ENCODE measurements around the gene LDB3. TPM values are rescaled to one million over a fixed set of nuclear protein-coding genes. Genes with fewer than 3 reads are reported as not detected.
A peak's percentile ranks its signal among the peaks of the same experiment; 100 is the strongest.

Gene LDB3, protein sequence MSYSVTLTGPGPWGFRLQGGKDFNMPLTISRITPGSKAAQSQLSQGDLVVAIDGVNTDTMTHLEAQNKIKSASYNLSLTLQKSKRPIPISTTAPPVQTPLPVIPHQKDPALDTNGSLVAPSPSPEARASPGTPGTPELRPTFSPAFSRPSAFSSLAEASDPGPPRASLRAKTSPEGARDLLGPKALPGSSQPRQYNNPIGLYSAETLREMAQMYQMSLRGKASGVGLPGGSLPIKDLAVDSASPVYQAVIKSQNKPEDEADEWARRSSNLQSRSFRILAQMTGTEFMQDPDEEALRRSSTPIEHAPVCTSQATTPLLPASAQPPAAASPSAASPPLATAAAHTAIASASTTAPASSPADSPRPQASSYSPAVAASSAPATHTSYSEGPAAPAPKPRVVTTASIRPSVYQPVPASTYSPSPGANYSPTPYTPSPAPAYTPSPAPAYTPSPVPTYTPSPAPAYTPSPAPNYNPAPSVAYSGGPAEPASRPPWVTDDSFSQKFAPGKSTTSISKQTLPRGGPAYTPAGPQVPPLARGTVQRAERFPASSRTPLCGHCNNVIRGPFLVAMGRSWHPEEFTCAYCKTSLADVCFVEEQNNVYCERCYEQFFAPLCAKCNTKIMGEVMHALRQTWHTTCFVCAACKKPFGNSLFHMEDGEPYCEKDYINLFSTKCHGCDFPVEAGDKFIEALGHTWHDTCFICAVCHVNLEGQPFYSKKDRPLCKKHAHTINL
- under 1 TPM; 0.08 to 0.29 TPM for total RNA-seq
- polyA plus RNA-seq: not detected
- 0 to 0.49 (median 0.20) reads per million in 6 experiments for total RNA-seq

DNA sequence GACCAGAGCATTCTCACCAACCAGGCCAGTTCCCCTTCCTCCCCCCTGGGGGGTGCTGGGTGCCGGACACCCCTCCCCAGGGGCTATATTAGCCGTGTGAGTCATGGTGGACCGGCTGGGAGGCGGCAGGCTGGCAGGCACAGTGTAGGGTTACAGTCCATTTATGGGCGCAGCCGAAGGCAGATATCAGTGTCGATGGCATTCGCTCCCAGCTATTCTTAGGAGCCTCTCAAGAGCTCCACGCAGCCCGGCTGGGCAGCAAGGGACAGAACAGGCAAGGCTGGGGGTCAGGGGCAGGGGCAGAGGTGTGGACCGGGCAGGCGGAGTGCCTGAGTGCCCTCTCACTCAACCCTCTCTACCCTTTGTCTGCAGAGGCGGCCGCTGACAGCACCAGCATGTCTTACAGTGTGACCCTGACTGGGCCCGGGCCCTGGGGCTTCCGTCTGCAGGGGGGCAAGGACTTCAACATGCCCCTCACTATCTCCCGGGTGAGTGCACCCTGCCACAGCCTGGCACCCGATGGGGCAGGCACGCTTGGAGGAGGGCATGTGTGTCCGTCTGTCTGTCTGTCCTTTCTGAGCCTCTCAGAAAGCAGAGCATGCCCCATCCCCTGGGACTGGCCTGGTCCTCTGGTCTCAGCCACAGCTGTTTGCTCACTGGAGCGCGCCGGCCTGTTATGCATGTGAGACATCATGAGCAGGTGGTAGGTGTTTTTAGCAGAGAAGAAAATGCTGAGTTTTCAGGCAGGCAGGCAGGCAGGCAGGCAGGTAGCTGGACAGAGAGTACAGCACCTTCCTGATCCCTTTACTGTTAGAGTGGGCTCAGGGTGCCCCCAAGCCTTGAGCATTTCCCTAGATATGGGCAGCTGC is at the start of gene LDB3:
Gene LDB3, plus strand, starts transcription at position 215 of the 869 bp plus-strand sequence. Its CDS starts 181 bp downstream, at position 396.
- H3K4me3 Mint-ChIP-seq: no peak within 1 kb of the TSS
- H3K4me1 Mint-ChIP-seq: no peaks in the 10 kb centered on the region
- no peaks in the 10 kb centered on the region for H3K27me3 Mint-ChIP-seq
- no peaks in the 10 kb centered on the region for H3K9me3 Mint-ChIP-seq
- no peak for DNase-seq
- POLR2A ChIA-PET: no interaction called here
- ATAC-seq: no peak
- no peaks in the 10 kb centered on the region for H3K36me3 Mint-ChIP-seq
- H3K27ac Mint-ChIP-seq: no peak within 1 kb of the TSS

DNA sequence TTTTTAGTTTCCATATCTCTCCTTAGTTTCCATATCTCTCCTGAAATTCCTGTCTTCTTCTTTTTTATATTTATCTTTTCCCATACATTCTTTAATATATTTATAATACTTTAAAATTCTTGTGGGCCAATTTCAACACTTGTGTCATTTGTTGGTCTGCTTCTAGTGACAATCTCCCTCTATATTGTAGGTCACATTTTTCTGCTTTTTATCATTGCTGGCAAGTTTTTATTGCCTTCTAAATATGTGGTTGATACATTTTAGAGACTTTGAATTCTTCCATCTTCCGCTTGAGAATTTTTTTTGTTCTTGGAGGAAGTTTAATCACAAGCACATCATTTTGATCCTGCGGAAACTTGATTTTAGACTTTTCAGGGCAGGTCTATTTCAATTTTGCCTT is 40.0 kb upstream of the LDB3 start:
- DNase-seq (no peak), ATAC-seq (no peak)
- no peaks in the 10 kb centered on the region for H3K9me3 Mint-ChIP-seq
- H3K27me3 Mint-ChIP-seq: peaks cover 14 to 55% (median 32%) of the 10 kb centered on the region in 5 donors
- H3K4me1 Mint-ChIP-seq: peaks cover 0 to 5% (median 1%) of the 10 kb centered on the region in 4 donors
- POLR2A ChIA-PET: no interaction called here
- H3K4me3 Mint-ChIP-seq: no peak overlapping the region
- H3K36me3 Mint-ChIP-seq: no peaks in the 10 kb centered on the region
- H3K27ac Mint-ChIP-seq: no peak overlapping the region

DNA sequence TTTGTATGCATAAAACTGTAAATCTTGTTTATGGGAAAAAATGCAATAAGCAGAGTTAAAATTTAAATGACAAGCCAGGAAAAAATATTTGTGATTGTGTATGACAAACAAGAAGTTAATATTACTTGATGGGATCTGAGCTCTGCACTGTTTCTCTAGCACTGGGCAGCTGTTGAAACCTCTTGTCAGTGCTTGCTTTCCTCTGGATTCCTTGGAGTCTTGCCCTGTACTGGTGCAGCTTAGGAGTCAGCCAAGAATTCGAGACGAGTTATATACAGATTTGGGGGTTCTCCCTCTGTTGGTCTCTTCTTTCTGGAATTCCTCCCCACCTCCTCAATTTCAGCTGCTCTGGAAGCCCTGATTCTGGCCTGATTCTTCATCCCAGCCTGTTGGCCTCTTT is 38.2 kb upstream of the LDB3 start:
- peaks cover 26 to 69% (median 45%) of the 10 kb centered on the region in 5 donors for H3K27me3 Mint-ChIP-seq
- peaks cover 0 to 5% (median 1%) of the 10 kb centered on the region in 4 donors for H3K4me1 Mint-ChIP-seq
- no peak overlapping the region for H3K27ac Mint-ChIP-seq
- no peaks in the 10 kb centered on the region for H3K36me3 Mint-ChIP-seq
- no peaks in the 10 kb centered on the region for H3K9me3 Mint-ChIP-seq
- ATAC-seq (no peak), DNase-seq (no peak)
- POLR2A ChIA-PET: no interaction called here
- no peak overlapping the region for H3K4me3 Mint-ChIP-seq

DNA sequence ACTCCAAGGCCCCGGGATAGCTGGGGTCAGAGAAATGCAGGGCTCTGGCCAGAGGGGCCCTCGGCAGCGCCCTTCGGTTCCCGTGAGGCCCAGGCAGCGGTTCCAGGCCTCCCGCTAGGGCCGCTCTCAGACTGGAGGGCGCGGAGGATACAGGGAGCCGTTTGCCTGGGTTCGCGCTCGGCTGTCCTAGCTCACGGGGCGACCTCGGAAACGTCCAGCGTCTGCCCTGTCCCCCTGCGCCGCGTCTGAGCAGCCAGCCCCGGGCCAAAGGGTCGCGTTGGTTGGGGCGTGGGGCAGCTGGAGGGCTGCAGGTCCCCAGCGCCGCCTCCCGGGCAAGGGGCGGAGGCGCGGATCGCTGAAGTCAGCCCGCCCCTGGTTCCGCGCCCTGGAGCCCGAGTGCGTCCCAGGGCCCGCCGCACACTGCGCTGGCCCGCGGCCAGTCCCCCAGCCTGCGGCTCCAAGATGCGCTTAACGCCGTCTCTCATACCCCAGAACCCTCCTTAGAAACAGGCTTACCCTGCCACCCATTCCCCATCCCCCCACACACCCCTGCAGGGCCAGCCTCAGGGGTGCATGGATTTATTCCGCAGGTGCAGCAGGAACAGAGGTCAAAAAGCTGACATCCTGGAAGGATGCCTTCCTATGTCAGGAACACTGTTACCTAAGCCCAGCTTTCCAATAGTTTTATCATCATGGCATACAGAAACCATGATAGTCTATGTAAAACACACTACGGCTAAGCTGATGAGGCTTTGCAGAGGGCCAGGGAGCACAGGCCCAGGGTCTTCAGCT is 36.1 kb upstream of the LDB3 start:
- Mint-ChIP-seq H3K4me1 (peaks cover 0 to 5% (median 1%) of the 10 kb centered on the region in 4 donors), H3K4me3 (no peak overlapping the region), H3K36me3 (no peaks in the 10 kb centered on the region), H3K27me3 (peaks cover 32 to 69% (median 49%) of the 10 kb centered on the region in 5 donors), H3K9me3 (no peaks in the 10 kb centered on the region), H3K27ac (no peak overlapping the region)
- ATAC-seq: no peak
- POLR2A ChIA-PET: no interaction called here
- DNase-seq: no peak

DNA sequence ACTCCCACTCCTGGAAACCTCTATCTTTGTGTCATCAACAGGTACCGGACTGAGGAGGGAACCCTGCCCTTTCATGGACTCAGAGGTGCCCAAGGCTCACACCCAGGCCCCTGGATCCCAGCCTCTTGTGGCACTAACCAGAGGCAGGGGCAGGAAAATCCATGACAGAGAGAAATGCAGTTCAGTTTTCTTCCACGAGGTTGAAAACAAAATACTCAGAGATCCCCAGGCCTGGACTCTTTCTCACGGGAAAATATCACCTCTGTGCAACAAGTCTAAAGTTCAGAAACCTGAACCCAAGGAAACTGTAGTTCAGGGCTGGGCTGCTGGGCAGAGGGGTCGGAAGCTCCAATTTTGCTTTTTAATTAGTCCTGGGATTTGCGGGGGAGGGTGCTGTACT is 35.4 kb upstream of the LDB3 start:
- Mint-ChIP-seq H3K4me3 (no peak overlapping the region), H3K9me3 (no peaks in the 10 kb centered on the region), H3K36me3 (no peaks in the 10 kb centered on the region), H3K27ac (peak overlapping the region in 2 of 10 donors; percentile 0 to 43), H3K4me1 (peaks cover 0 to 5% (median 1%) of the 10 kb centered on the region in 4 donors), H3K27me3 (peaks cover 32 to 61% (median 45%) of the 10 kb centered on the region in 5 donors)
- DNase-seq: peak in 1 of 10 donors; percentile 36
- POLR2A ChIA-PET: no interaction called here
- ATAC-seq: no peak

DNA sequence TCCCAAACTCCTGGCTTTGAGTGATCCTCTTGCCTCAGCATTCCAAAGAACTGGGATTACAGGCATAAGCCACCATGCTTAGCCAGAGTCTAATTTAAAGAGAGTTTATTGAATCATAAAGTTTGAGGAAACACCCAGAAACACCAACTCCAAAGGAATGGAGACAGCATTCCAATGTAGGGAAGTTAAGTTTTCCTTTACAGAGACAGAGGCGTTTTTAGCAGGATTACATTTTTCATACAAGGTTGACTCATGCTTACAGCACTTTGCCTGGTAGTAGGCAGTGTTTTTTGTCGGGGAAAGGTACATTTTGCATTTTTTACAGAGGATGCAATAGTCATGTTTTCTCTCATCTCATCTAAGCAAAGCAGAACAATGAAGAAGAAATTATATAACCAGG is 32.9 kb upstream of the LDB3 start:
- no peak overlapping the region for H3K27ac Mint-ChIP-seq

DNA sequence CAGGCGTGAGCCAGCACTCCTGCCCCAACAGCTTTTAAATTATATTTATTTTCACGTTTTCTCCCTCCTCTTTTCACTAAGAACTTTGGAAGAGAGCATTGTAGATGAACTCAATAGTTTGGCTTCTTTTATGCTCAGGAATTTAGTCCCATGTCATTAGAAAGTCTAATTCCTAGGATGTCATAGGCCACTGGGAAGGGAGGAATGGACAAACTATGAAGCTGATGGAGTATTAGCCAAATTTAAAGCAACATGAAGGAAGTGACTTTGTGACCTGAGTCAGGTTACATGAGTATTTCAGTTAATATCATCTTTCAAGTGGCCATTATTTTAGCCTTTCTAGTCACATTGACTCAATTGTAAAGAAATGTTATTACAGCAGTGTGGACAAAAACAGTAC is 32.0 kb upstream of the LDB3 start:
- Mint-ChIP-seq H3K36me3 (peaks cover 0 to 12% (median 0%) of the 10 kb centered on the region in 3 donors), H3K9me3 (peaks cover 0 to 13% (median 2%) of the 10 kb centered on the region in 9 donors), H3K4me1 (peaks cover 0 to 5% (median 1%) of the 10 kb centered on the region in 4 donors), H3K27ac (no peak overlapping the region), H3K27me3 (peaks cover 31 to 47% (median 36%) of the 10 kb centered on the region in 5 donors), H3K4me3 (no peak overlapping the region)
- DNase-seq: no peak
- no peak for ATAC-seq
- POLR2A ChIA-PET: no interaction called here

More for the DNA sequence above, 32.9 kb upstream of the LDB3 start:
- no peak for DNase-seq
- peaks cover 0 to 4% (median 0%) of the 10 kb centered on the region in 9 donors for H3K9me3 Mint-ChIP-seq
- H3K4me1 Mint-ChIP-seq: peaks cover 0 to 5% (median 1%) of the 10 kb centered on the region in 4 donors
- no peak overlapping the region for H3K4me3 Mint-ChIP-seq
- POLR2A ChIA-PET: no interaction called here
- ATAC-seq: no peak
- H3K36me3 Mint-ChIP-seq: peaks cover 0 to 12% (median 0%) of the 10 kb centered on the region in 3 donors
- H3K27me3 Mint-ChIP-seq: peaks cover 31 to 49% (median 42%) of the 10 kb centered on the region in 5 donors

DNA sequence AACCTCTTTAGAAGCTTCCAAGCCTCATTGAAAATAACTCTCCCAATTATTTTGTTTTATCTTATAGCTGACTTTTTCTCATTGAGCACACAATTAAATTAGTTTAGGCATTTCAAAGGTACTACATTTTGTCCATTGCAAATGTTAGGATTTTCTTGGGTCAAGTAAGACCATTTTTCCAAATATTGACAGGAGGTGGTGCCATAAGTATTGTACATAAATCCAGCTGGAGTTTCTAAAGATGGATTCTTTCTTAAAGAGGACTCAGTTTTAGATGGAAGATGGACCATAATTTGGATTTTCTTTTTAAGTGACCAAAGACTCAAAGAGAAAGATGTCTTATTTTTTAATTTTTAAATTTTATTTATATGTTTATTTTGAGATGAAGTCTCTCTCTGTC is 26.3 kb upstream of the LDB3 start:
- Mint-ChIP-seq H3K36me3 (peaks cover 0 to 21% (median 5%) of the 10 kb centered on the region in 3 donors), H3K27me3 (peaks cover 6 to 15% (median 9%) of the 10 kb centered on the region in 5 donors), H3K9me3 (peaks cover 0 to 27% (median 9%) of the 10 kb centered on the region in 9 donors), H3K27ac (no peak overlapping the region), H3K4me1 (peaks cover 0 to 7% (median 0%) of the 10 kb centered on the region in 4 donors), H3K4me3 (no peak overlapping the region)
- ATAC-seq (no peak), DNase-seq (no peak)
- POLR2A ChIA-PET: no interaction called here

DNA sequence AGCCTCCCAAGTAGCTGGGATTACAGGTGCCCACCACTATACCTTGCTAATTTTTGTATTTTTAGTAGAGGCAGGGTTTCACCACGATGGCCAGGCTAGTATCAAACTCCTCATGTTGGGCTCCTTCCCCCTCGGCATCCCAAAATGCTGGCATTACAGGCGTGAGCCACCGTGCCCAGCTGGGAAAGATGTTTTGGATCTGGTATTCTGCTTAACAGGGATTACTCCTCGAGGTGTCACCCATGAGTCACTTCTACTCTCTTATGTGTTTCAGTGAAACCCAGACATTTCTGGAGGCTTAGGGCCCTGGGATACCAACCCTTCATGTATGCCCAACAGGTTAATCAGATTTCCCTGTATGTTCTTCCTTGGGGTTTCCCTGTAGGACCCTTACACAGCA is 25.8 kb upstream of the LDB3 start:
- POLR2A ChIA-PET: no interaction called here
- H3K9me3 Mint-ChIP-seq: peaks cover 0 to 27% (median 9%) of the 10 kb centered on the region in 9 donors
- ATAC-seq (no peak), DNase-seq (no peak)
- peaks cover 8 to 15% (median 9%) of the 10 kb centered on the region in 5 donors for H3K27me3 Mint-ChIP-seq
- no peak overlapping the region for H3K4me3 Mint-ChIP-seq
- H3K4me1 Mint-ChIP-seq: peaks cover 0 to 7% (median 0%) of the 10 kb centered on the region in 4 donors
- peaks cover 0 to 21% (median 5%) of the 10 kb centered on the region in 3 donors for H3K36me3 Mint-ChIP-seq
- no peak overlapping the region for H3K27ac Mint-ChIP-seq

DNA sequence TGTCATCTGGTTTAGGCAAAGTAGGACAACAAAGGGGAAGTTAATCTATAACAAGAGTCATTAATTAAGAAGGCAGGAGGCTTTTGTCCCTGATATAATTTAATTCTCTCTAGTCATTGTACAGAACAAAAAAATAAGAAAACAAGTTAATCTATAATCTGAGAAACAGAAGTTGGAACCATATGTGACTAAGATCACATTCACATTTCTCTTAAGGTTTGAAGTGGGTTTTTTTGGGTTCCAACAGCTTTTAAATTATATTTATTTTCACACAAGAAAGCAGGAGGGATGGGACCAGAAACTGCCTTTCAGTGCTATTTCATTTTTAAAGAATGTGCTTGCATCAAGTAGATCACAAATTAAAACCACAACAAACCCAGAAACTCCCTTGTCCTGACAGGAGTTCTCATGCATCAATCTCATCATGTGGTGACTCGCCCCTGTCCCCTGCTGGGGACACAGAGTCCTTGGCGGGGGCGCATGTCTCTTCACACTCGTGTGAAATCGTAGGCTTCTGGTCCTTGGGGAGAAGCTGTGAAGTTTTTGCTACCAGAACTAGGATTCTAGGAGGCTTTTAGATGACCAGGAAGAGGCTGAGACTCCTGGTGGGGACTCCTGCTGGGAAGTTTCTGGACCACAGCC is 24.0 kb upstream of the LDB3 start:
- POLR2A ChIA-PET: no interaction called here
- Mint-ChIP-seq H3K27ac (no peak overlapping the region), H3K4me3 (no peak overlapping the region), H3K4me1 (peaks cover 0 to 7% (median 0%) of the 10 kb centered on the region in 4 donors), H3K9me3 (peaks cover 0 to 27% (median 9%) of the 10 kb centered on the region in 9 donors), H3K36me3 (peaks cover 0 to 15% (median 5%) of the 10 kb centered on the region in 3 donors), H3K27me3 (peaks cover 4 to 12% (median 9%) of the 10 kb centered on the region in 5 donors)
- ATAC-seq (no peak), DNase-seq (peak in 1 of 10 donors; percentile 58)

DNA sequence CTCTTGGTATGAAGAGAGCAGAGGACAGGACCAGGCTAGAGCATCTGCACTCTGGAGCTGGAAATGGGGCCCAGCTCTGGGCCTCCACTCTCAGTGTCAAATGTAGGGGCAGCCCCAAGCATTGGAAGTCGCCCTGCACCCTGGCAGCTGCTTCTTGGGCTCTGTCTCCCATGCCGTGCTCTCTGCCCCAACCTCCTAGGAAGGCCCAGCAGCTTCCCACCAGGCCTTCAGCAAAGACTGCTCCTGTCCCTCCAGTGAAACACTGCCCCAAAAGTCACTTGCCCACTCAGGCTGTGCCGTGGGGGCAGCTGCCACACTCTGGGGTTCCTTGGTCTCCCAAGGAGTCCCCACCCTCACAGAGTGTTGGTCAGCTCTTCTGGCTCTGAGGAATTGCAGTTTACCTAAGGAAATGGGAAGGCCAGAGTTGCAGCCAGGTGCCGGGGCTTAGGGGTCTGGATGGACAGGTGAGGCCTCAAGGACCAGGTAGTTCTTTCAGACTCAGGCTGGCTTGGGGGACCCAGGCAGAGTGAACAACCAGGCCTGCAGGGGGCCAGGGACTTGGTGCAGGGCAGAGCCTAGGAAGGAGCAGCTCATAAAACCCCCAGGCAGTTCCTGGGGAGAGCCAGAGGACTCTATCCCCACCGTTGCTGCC is 23.4 kb upstream of the LDB3 start:
- no peak overlapping the region for H3K27ac Mint-ChIP-seq
- peaks cover 0 to 27% (median 9%) of the 10 kb centered on the region in 9 donors for H3K9me3 Mint-ChIP-seq
- DNase-seq: peak in 1 of 10 donors; percentile 16
- POLR2A ChIA-PET: no interaction called here
- ATAC-seq: no peak
- peaks cover 0 to 7% (median 0%) of the 10 kb centered on the region in 4 donors for H3K4me1 Mint-ChIP-seq
- peaks cover 3 to 12% (median 6%) of the 10 kb centered on the region in 5 donors for H3K27me3 Mint-ChIP-seq
- H3K4me3 Mint-ChIP-seq: no peak overlapping the region
- peaks cover 0 to 14% (median 5%) of the 10 kb centered on the region in 3 donors for H3K36me3 Mint-ChIP-seq

Data from naive thymus-derived CD8-positive, alpha-beta T cell (primary cell).